Omental fat pad (tissue), 4 donors: ENCODE data around the gene RPL18. TPM values are rescaled to one million over a fixed set of nuclear protein-coding genes. Genes with fewer than 3 reads are reported as not detected.

Experiments
- ATAC-seq: fragments of 150-250 bp; one replicate; pipeline ENCODE4 v1.9.1; 2016; ENCODE audit warnings: mild to moderate bottlenecking, moderate library complexity; ENCODE audit not compliant: low FRiP score
- DNase-seq: peaks from one replicate; pipeline ENCODE4 v3.0.0-alpha.2; 2019; ENCODE audit warnings: low spot score
- total RNA-seq, 4 donors: library from RNA; depleted of rRNA; stranded (reverse); fragments of >200 nt; gene quantifications; one replicate each; pipeline ENCODE4 v1.1.0, GENCODE V29; 2016
- TF ChIP-seq, protein P1 (sequence below), 3 donors: fragments of 450-650 bp; IDR thresholded peaks; one replicate each; pipeline ENCODE4 v1.5.1; 2016 to 2017; ENCODE audit warnings: antibody characterized with exemption in 3 of 3, mild to moderate bottlenecking in 3 of 3, moderate library complexity in 2 of 3

RPL18 gene
- total RNA-seq, 4 donors from 2014 or later = 1,539 to 2,303 (median 1,904) TPM

DNA sequence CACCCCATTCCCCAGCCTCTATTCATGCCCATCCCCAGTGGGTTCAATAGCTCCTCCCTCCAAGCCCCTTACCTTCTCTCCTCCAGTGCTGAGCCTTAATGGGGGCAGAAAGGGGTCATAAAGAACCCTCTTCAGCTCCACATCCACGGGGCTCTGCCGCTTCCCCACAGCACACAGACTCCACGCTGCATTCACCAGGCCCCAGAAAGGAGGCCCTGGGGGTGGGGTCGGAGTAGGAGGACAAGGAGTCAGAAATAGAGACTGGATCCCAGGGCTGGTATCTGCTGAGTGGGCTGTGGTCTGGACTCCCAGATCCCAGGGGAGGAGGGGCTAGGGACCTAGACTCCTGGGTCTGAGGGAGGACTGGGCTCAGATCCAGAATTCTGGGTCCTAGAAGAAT lies 25.4 kb upstream of the RPL18 start:
- ATAC-seq (no peak), DNase-seq (no peak)
- TF ChIP-seq, protein P1, sequence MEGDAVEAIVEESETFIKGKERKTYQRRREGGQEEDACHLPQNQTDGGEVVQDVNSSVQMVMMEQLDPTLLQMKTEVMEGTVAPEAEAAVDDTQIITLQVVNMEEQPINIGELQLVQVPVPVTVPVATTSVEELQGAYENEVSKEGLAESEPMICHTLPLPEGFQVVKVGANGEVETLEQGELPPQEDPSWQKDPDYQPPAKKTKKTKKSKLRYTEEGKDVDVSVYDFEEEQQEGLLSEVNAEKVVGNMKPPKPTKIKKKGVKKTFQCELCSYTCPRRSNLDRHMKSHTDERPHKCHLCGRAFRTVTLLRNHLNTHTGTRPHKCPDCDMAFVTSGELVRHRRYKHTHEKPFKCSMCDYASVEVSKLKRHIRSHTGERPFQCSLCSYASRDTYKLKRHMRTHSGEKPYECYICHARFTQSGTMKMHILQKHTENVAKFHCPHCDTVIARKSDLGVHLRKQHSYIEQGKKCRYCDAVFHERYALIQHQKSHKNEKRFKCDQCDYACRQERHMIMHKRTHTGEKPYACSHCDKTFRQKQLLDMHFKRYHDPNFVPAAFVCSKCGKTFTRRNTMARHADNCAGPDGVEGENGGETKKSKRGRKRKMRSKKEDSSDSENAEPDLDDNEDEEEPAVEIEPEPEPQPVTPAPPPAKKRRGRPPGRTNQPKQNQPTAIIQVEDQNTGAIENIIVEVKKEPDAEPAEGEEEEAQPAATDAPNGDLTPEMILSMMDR (IDR thresholded peaks at IDR 0.05) = no peak

DNA sequence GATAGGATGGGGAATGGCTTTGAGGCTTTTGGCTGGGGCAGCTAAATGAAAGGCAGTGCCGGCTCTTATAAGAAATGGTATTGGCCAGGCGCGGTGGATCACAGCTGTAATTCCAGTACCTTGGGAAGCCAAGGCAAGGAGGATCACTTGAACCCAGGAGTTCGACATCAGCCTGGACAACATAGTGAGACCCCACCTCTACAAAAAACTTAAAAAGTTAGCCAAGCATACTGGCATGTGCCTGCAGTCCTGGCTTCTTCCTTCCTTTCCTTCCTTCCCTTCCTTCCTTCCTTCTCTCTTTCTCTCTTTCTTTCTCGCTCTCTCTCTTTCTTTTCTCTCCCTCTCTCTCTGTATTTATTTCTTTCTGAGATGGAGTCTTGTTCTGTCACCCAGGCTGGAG lies 23.9 kb upstream of the RPL18 start:
- TF ChIP-seq, protein P1 (IDR thresholded peaks at IDR 0.05) = no peak
- ATAC-seq = no peak
- no peak for DNase-seq

DNA sequence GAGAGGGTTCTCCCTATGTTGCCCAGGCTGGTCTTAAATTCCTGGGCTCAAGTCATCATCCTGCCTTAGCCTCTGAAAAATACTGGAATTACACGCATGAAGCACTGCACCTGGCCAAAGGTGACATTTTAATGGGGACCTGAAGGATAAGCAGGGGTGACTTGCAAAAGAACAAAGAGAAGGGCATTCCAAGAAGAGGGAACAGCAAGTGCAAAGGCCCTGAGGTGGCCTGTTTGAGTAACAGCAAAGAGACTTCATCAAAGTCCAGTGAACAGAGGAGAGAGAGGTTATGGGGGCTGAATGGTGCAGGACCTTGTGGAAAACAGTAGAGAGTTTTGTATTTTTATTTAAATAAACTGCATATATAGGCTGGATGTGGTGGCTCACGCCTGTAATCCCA lies 22.9 kb upstream of the RPL18 start:
- TF ChIP-seq, protein P1 (IDR thresholded peaks at IDR 0.05) = no peak
- DNase-seq (no peak), ATAC-seq (no peak)

DNA sequence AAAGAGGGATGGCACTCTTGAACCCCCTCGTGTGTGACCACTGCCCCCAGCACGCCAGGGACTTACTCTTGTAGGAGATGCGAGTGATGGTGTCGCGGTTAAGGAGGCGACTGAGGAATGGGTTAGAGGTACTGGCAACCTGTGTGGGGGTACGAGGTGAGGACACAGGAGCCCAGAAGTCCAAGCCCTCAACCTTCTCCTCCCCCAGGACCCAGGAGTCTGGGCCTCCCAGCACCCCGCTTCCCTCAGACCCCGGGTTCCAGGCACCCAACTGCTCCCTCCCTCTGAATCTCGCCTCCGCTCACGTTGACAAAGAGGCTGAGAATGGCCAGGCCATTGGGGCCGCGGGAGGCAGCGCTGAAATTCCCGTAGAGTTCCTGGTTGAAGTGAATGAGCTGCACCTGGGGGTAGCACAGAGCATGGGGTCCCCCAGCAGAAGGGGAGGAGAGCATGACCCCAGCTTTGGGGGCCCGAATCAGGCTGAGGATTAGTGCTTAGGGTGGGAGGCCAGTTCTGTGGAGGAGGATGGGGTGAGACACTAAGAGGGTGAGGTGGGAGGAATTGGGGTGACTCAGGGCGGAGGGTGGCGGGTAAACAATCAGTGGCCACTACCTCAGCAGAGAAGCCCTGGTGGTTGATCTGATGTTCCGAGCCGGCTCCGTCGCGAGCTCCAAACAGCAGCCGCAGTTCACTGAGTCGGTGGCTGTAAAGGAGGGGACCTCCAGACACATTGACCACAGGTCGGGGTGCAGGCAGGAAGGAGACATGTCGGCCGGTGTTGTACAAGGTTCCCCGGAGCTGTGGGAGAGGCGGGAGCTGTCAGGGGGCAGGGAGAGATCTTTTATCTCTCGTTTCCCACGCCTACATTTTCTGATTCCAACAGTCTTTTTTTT lies 20.8 kb upstream of the RPL18 start:
- no peak for ATAC-seq
- no peak for DNase-seq
- TF ChIP-seq, protein P1 (IDR thresholded peaks at IDR 0.05) = no peak

DNA sequence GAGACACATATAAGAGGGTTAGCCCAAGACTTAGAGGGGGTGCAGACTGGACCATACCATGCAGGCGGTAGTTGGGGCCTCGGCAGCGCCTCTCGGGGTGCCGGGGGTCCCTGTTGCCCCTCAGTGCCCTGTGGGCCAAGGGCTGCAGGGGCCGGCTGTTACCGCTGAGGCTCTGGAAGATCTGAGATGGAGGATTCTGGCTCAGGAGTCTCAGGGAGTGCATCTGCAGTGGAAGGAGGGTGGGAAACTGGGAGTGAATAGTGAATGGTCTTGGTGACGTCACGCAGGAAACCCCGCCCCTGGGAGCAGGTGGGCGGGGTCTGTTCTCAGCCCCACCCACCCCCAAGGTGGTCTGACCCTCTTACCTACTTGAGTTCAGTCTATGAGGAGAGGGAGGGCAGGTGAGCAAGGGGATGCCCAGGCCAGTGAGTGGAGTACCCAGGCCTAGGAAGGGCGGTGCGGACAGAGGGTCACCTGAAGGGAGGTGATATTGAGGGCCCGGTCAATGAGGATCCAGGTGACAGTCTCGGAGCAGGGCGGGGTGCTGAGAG lies 19.9 kb upstream of the RPL18 start:
- TF ChIP-seq, protein P1 (IDR thresholded peaks at IDR 0.05) = no peak
- ATAC-seq (no peak), DNase-seq (no peak)

DNA sequence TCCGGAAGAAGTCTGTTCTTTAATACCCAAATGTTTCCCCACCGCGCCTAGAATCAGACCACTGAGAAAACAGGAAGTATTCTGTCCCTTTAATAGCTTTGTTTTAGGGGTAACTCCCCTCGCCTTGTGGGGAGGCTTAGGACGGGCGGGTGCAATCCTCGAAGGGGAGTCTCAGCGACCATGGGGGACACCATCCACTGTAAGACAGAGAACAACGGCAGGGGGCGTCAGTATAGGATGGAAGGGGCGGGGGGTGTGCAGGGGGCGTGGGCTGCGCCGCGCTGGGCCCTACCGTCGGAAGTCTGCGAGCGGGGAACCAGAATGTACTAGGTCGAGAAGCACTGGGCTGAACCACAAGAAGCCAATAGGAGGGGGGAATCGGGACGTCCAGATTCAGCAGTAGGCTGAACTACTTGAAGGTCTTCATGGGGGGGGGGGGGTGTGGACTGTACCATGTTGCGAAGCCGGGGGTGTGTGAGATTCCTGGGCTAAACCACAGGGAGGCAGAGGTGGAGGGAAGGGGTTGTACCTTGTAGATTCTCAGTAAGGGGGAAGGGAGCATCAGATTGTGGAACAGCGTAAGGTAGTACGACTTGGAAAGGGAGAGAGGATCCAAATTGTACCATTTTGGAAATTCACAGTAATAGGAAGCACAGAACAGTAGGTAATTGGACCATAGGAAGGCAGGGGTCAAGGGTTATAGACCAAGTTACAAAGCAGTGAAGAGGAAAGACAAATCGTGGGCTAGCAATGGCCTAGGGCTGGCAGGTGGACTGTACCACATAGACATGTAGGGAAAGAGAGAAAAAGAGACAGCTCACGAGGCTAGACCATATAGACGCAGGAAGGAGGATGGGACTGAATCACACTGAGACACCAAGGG lies 19.2 kb upstream of the RPL18 start:
- peak; percentile 33 for ATAC-seq
- TF ChIP-seq, protein P1 (IDR thresholded peaks at IDR 0.05) = no peak
- DNase-seq = no peak
